Upper lobe of left lung (tissue), 6 donors: Measurements from ENCODE around the gene ELN. TPM values are rescaled to one million over a fixed set of nuclear protein-coding genes. Genes with fewer than 3 reads are reported as not detected.

Source experiments
- ATAC-seq, 2 donors: fragments of 200-7000 bp; cut with Tn5 transposase; one replicate each; pipeline ENCODE4 v1.9.1; 2022; ENCODE audit warnings: mild to moderate bottlenecking in 2 of 2, moderate library complexity in 2 of 2; ENCODE audit not compliant: low FRiP score in 2 of 2
- DNase-seq, 2 donors: peaks; one replicate each; pipeline ENCODE4 v3.0.0-alpha.2; 2019 to 2020
- H3K27ac ChIP-seq, 4 donors: fragments of 200-600 bp; sonication (generic); one replicate each; pipeline ENCODE4 v1.5.1; 2016 to 2019
- H3K27me3 ChIP-seq, 4 donors: fragments of 200-600 bp; sonication (generic); one replicate each; pipeline ENCODE4 v1.5.1; 2017 to 2019
- H3K36me3 ChIP-seq, 4 donors: fragments of 200-600 bp; sonication (generic); one replicate each; pipeline ENCODE4 v1.5.1; 2016 to 2019
- H3K4me1 ChIP-seq, 4 donors: fragments of 200-600 bp; sonication (generic); one replicate each; pipeline ENCODE4 v1.5.1; 2018 to 2019
- H3K4me3 ChIP-seq, 4 donors: fragments of 200-600 bp; sonication (generic); one replicate each; pipeline ENCODE4 v1.5.1; 2017 to 2019; ENCODE audit warnings: mild to moderate bottlenecking in 2 of 4, moderate library complexity in 1 of 4
- H3K9me3 ChIP-seq, 4 donors: fragments of 200-600 bp; sonication (generic); one replicate each; pipeline ENCODE4 v1.5.1; 2018 to 2019
- CTCF ChIP-seq, 6 experiments: fragments of 450-650 bp in 4 of 6; fragments of 200-600 bp in 2 of 6; sonication (generic) in 2 of 6; IDR thresholded peaks; one replicate each; pipeline ENCODE4 v1.5.1; 2016 to 2019; ENCODE audit warnings: antibody characterized with exemption in 6 of 6
- EP300 ChIP-seq, 4 donors: sonication (generic); formaldehyde crosslinking; IDR thresholded peaks; one replicate each; pipeline ENCODE4 v1.5.1; 2017; ENCODE audit warnings: antibody characterized with exemption in 4 of 4, control low read depth in 2 of 4
- POLR2A ChIP-seq, 4 donors: fragments of 450-650 bp; IDR thresholded peaks; one replicate each; pipeline ENCODE4 v1.5.1; 2016 to 2017; ENCODE audit warnings: antibody characterized with exemption in 4 of 4, mild to moderate bottlenecking in 2 of 4
- POLR2AphosphoS5 ChIP-seq, 2 donors: sonication (generic); formaldehyde crosslinking; IDR thresholded peaks; one replicate each; pipeline ENCODE4 v1.5.1; 2017; ENCODE audit warnings: antibody characterized with exemption in 2 of 2
- WGBS, 2 donors: methylation state at CpG; one replicate each; pipeline ENCODE4 v1.1.5; 2017 to 2018; 5-methylcytosine and 5-hydroxymethylcytosine counted together
- total RNA-seq, 6 donors: library from RNA; depleted of rRNA in 4 of 6; stranded (reverse); fragments of >200 nt in 4 of 6; gene quantifications; one replicate each; pipeline versions ENCODE4 v1.1.0 to v1.2.1, GENCODE V29; 2016 to 2021
- donor health status: DM: no; HTN: no; CAD: no; lungs with moderate emphysema.
- donor health status: DM: no; HTN: yes; CAD: no; lungs with severe emphysema.

Gene ELN
- total RNA-seq, 6 donors from 2014 or later, result 24.4 to 582 (median 229) TPM

GRCh38 chr7:74039337-74039736 lies 11.4 kb downstream of the ELN start:
- no peak overlapping the region for H3K4me3 ChIP-seq
- H3K4me1 ChIP-seq, result peaks cover 3 to 11% (median 5%) of the 10 kb centered on the region in 4 donors
- H3K9me3 ChIP-seq, result no peaks in the 10 kb centered on the region
- 86% methylated on average over 11 of the region's 11 CpGs for WGBS, 2 donors
- ATAC-seq, result no peak
- H3K27ac ChIP-seq, result no peak overlapping the region
- peaks cover 0 to 53% (median 6%) of the 10 kb centered on the region in 4 donors for H3K36me3 ChIP-seq
- H3K27me3 ChIP-seq, result no peaks in the 10 kb centered on the region
- TF ChIP-seq EP300 (IDR thresholded peaks at IDR 0.05) (no peak), POLR2A (IDR thresholded peaks at IDR 0.05) (no peak), CTCF (IDR thresholded peaks at IDR 0.05) (no peak), POLR2AphosphoS5 (IDR thresholded peaks at IDR 0.05) (no peak)
- DNase-seq, result peak in 1 of 2 donors; percentile 65

- Histone ChIP-seq H3K36me3 (peaks cover 0 to 59% (median 6%) of the 10 kb centered on the region in 4 donors), H3K4me3 (no peak overlapping the region), H3K27ac (peak overlapping the region in 2 of 4 donors; percentile 15 to 35), H3K27me3 (no peaks in the 10 kb centered on the region), H3K9me3 (no peaks in the 10 kb centered on the region), H3K4me1 (peaks cover 2 to 10% (median 5%) of the 10 kb centered on the region in 4 donors)
- ATAC-seq, result no peak
- TF ChIP-seq POLR2A (IDR thresholded peaks at IDR 0.05) (no peak), POLR2AphosphoS5 (IDR thresholded peaks at IDR 0.05) (no peak), CTCF (IDR thresholded peaks at IDR 0.05) (no peak), EP300 (IDR thresholded peaks at IDR 0.05) (no peak)
- no peak for DNase-seq
- 86 to 90% methylated on average over 7 to 13 of the region's 13 CpGs for WGBS, 2 donors
Observed at GRCh38 chr7:74040101-74040790, 12.3 kb downstream of the ELN start.

GRCh38 chr7:74040791-74041520 lies 13.0 kb downstream of the ELN start:
- ATAC-seq (no peak), DNase-seq (no peak)
- Histone ChIP-seq H3K4me3 (no peak overlapping the region), H3K4me1 (peaks cover 2 to 10% (median 5%) of the 10 kb centered on the region in 4 donors), H3K27me3 (no peaks in the 10 kb centered on the region), H3K36me3 (peaks cover 0 to 57% (median 7%) of the 10 kb centered on the region in 4 donors), H3K9me3 (no peaks in the 10 kb centered on the region), H3K27ac (peak overlapping the region in 2 of 4 donors; percentile 12 to 35)
- no peak for TF ChIP-seq EP300 (IDR thresholded peaks at IDR 0.05)
- no peak for TF ChIP-seq POLR2A (IDR thresholded peaks at IDR 0.05)
- TF ChIP-seq POLR2AphosphoS5 (IDR thresholded peaks at IDR 0.05), result no peak
- TF ChIP-seq CTCF (IDR thresholded peaks at IDR 0.05), result no peak
- WGBS, 2 donors, result 82 to 96% methylated on average over 8 to 12 of the region's 12 CpGs

- WGBS, 2 donors, result 35 to 56% methylated on average over 8 to 24 of the region's 24 CpGs
- peak overlapping the region in 1 of 4 donors; percentile 3 for H3K4me3 ChIP-seq
- peaks cover 0 to 10% (median 5%) of the 10 kb centered on the region in 4 donors for H3K4me1 ChIP-seq
- peaks cover 0 to 59% (median 13%) of the 10 kb centered on the region in 4 donors for H3K36me3 ChIP-seq
- DNase-seq (peak in 1 of 2 donors; percentile 61), ATAC-seq (peak in 1 of 2 donors; percentile 15)
- no peaks in the 10 kb centered on the region for H3K9me3 ChIP-seq
- peak overlapping the region in 3 of 4 donors; percentile 28 to 64 (median 62) for H3K27ac ChIP-seq
- TF ChIP-seq EP300 (IDR thresholded peaks at IDR 0.05) (no peak), POLR2A (IDR thresholded peaks at IDR 0.05) (no peak), CTCF (IDR thresholded peaks at IDR 0.05) (no peak), POLR2AphosphoS5 (IDR thresholded peaks at IDR 0.05) (no peak)
- H3K27me3 ChIP-seq, result no peaks in the 10 kb centered on the region
Observed at GRCh38 chr7:74042746-74043522, 15.0 kb downstream of the ELN start.
